DND-41 (cell line): ENCODE results near the gene HOXA5.

ENCODE experiments used
- ATAC-seq: fragments of 200-7000 bp; cut with Tn5 transposase; 3 replicates; pipeline ENCODE4 v1.9.1; 2021; ENCODE audit warnings: low read depth; ENCODE audit not compliant: insufficient read depth
- DNase-seq: peaks from one replicate; pipeline ENCODE4 v3.0.0-alpha.2; 2020
- H2AFZ ChIP-seq: 2 replicates; pipeline ENCODE4 v1.6.0; 2012; ENCODE audit warnings: low read depth, low read length
- H3K27ac ChIP-seq: 2 replicates; pipeline ENCODE4 v1.5.1; 2012; ENCODE audit warnings: low read length, inconsistent platforms
- H3K27me3 ChIP-seq: fragments of 200-600 bp; sonication (generic); 2 replicates; pipeline ENCODE4 v1.6.0; 2012; ENCODE audit warnings: low read length, mild to moderate bottlenecking, inconsistent platforms; ENCODE audit not compliant: insufficient read depth, poor library complexity
- H3K36me3 ChIP-seq: 2 replicates; pipeline ENCODE4 v1.5.1; 2012; ENCODE audit warnings: low read length, inconsistent platforms; ENCODE audit not compliant: insufficient read depth
- H3K4me1 ChIP-seq: 2 replicates; pipeline ENCODE4 v1.5.1; 2012; ENCODE audit warnings: mild to moderate bottlenecking, low read length; ENCODE audit not compliant: insufficient read depth
- H3K4me2 ChIP-seq: 2 replicates; pipeline ENCODE4 v1.6.0; 2012; ENCODE audit warnings: mild to moderate bottlenecking, moderate library complexity, low read length, inconsistent platforms; ENCODE audit not compliant: insufficient read depth
- H3K4me3 ChIP-seq, 2 experiments: fragments of 200-600 bp in 1 of 2; shearing (Covaris generic) in 1 of 2; 2 replicates each; pipeline ENCODE4 v1.5.1; 2012 to 2016; ENCODE audit warnings: inconsistent platforms in 2 of 2, low read length in 2 of 2, mild to moderate bottlenecking in 2 of 2, low read depth in 1 of 2, moderate library complexity in 1 of 2
- H3K79me2 ChIP-seq: 2 replicates; pipeline ENCODE4 v1.6.0; 2012; ENCODE audit warnings: low read length, inconsistent platforms; ENCODE audit not compliant: insufficient read depth
- H3K9ac ChIP-seq: 2 replicates; pipeline ENCODE4 v1.6.0; 2012; ENCODE audit warnings: low read depth, mild to moderate bottlenecking, inconsistent platforms, low read length, moderate library complexity
- H3K9me3 ChIP-seq: 2 replicates; pipeline ENCODE4 v1.5.1; 2012; ENCODE audit warnings: low read length, moderate library complexity, mild to moderate bottlenecking, inconsistent platforms; ENCODE audit not compliant: insufficient read depth, severe bottlenecking
- H4K20me1 ChIP-seq: 2 replicates; pipeline ENCODE4 v1.6.0; 2012; ENCODE audit warnings: low read length; ENCODE audit not compliant: insufficient read depth
- CTCF ChIP-seq: IDR thresholded peaks from 2 replicates; pipeline ENCODE4 v1.5.1; 2012; ENCODE audit warnings: borderline replicate concordance, low read length, moderate library complexity, mild to moderate bottlenecking; ENCODE audit not compliant: poor library complexity, severe bottlenecking; ENCODE audit errors: extremely low read depth
- EZH2 ChIP-seq: IDR thresholded peaks from 3 replicates; pipeline ENCODE4 v1.6.1; 2012; ENCODE audit warnings: borderline replicate concordance, low read depth, mild to moderate bottlenecking, moderate library complexity, low read length, inconsistent platforms; ENCODE audit not compliant: severe bottlenecking

The HOXA5 gene

GRCh38 chr7:27106181-27106900 is 37.1 kb downstream of the HOXA5 start:
- TF ChIP-seq EZH2 (no peak), CTCF (no peak)
- H4K20me1 ChIP-seq, result no peaks in the 10 kb centered on the region
- no peak overlapping the region for H3K27ac ChIP-seq
- H3K9ac ChIP-seq, result no peak overlapping the region
- DNase-seq (no peak), ATAC-seq (no peak)
- H3K27me3 ChIP-seq, result no peaks in the 10 kb centered on the region
- H3K4me2 ChIP-seq, result no peak overlapping the region
- no peak overlapping the region for H2AFZ ChIP-seq
- H3K79me2 ChIP-seq, result no peaks in the 10 kb centered on the region
- H3K4me3 ChIP-seq, result no peak overlapping the region
- no peaks in the 10 kb centered on the region for H3K36me3 ChIP-seq
- H3K4me1 ChIP-seq, result no peaks in the 10 kb centered on the region
- no peaks in the 10 kb centered on the region for H3K9me3 ChIP-seq

- Histone ChIP-seq H3K4me3 (no peak overlapping the region), H4K20me1 (no peaks in the 10 kb centered on the region), H3K36me3 (no peaks in the 10 kb centered on the region), H3K27me3 (no peaks in the 10 kb centered on the region), H3K9me3 (no peaks in the 10 kb centered on the region), H3K4me1 (no peaks in the 10 kb centered on the region), H2AFZ (no peak overlapping the region), H3K79me2 (no peaks in the 10 kb centered on the region), H3K9ac (no peak overlapping the region), H3K27ac (no peak overlapping the region), H3K4me2 (no peak overlapping the region)
- DNase-seq, result no peak
- no peak for ATAC-seq
- TF ChIP-seq CTCF (no peak), EZH2 (no peak)
These were observed 38.0 kb downstream of the HOXA5 start for GRCh38 chr7:27105301-27106031.

GRCh38 chr7:27104341-27105058 is 39.0 kb downstream of the HOXA5 start:
- DNase-seq (no peak), ATAC-seq (no peak)
- Histone ChIP-seq H2AFZ (no peak overlapping the region), H3K27me3 (no peaks in the 10 kb centered on the region), H3K9ac (no peak overlapping the region), H3K79me2 (no peaks in the 10 kb centered on the region), H3K27ac (no peak overlapping the region), H3K9me3 (no peaks in the 10 kb centered on the region), H3K4me2 (no peak overlapping the region), H3K4me3 (no peak overlapping the region), H3K36me3 (no peaks in the 10 kb centered on the region), H4K20me1 (no peaks in the 10 kb centered on the region), H3K4me1 (no peaks in the 10 kb centered on the region)
- TF ChIP-seq CTCF (no peak), EZH2 (no peak)
